NCI-H510A (cell line): ENCODE data around the gene ZSWIM9.

Experiments
- DNase-seq: peaks from one replicate; lab custom pipeline; 2025; lab: John Stamatoyannopoulos, UW

Gene ZSWIM9

DNA sequence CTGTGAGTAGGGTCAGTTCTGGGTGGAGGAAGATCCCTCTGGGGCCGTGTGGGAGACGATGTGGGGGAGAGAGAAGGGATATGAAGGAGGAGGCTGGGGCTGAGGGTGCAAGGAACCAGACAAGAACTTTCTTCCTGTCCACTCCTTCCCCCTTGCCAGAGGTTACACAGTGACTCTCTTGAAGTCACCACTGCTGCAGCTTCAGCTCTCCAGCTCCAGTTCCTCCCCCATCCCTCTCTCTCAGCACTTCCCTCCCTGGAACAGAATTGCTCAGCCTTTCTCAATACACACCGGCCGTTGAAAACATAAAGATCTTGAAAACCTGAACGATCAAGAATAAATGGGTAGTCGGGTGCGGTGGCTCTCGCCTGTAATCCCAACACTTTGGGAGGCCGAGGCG, 5.1 kb downstream of the ZSWIM9 start:
- no peak for DNase-seq

DNA sequence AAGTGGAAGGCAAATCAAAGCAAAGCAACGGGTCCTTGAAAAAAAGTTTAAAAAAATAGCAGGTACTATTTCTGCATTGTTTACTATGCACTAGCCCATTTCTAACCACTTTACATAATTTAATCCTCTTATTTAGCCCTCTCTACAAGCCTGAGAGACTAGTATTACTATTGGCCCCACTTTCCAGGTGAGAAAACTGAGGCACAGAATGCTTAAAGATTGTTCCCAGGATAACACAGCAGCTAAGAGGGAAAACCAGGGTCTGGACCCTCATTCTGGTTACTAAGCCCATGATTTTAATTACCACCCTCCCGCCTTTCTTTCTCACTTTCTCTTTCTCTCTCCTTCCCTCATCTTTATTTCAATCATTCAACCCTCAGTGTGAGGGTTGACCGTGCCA, 5.7 kb downstream of the ZSWIM9 start:
- DNase-seq, result no peak

DNA sequence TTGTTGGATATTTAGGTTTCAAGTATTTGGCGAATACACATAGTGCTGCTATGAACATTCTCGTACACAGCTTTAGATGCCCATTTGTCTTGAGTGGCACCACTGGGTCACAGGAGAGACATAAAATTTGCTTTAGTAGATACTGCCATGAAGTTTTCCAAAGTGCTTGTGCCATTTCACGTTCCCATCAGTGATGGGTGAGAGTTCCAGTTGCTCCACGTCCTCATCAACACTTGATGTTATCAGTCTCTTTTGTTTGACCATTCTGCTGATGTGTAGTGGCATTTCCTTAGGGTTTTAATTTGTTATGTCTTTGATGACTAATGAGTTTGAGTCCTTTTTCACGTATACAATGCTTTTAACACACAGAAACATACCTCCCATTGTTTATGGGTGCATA, 11.0 kb downstream of the ZSWIM9 start:
- no peak for DNase-seq

DNA sequence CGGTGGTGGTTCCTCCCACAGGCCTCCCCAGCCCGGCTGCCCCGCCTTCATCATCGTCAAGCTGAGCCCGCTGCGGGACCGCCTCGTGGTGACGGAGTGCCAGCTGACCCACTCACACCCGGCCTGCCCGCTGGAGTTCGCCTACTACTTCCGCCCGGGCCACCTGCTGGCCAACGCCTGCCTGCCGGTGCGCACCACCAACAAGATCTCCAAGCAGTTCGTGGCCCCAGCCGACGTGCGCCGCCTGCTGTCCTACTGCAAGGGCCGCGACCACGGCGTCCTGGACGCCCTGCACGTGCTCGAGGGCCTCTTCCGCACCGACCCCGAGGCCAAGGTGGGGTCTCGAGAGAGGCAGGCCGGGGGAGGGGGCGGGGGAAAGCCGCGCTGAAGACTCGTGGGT, 12.0 kb downstream of the ZSWIM9 start:
- no peak for DNase-seq

- no peak for DNase-seq
These were observed 12.9 kb downstream of the ZSWIM9 start for GRCh38 chr19:48183356-48183755.

DNA sequence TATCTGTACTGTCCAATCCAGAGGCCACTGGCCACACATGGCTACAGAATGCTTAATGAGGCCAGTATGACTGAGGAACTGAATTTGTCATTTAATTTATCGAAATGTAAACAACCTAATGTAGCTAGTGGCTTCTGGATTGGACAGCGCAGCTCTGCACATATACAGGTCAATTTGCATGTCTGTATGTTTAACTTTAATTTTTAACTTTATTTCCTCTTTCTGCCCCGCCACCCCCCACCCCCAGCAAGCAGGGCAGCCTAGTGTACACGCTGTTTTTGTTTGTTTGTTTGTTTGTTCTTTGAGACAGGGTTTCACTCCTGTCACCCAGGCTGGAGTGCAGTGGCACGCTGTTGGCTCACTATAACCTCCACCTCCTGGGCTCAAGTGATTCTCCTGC, 15.5 kb downstream of the ZSWIM9 start:
- no peak for DNase-seq

- DNase-seq, result no peak
These were observed 16.1 kb downstream of the ZSWIM9 start for GRCh38 chr19:48186541-48186991.

GRCh38 chr19:48190288-48190884, 19.9 kb downstream of the ZSWIM9 start:
- no peak for DNase-seq

DNA sequence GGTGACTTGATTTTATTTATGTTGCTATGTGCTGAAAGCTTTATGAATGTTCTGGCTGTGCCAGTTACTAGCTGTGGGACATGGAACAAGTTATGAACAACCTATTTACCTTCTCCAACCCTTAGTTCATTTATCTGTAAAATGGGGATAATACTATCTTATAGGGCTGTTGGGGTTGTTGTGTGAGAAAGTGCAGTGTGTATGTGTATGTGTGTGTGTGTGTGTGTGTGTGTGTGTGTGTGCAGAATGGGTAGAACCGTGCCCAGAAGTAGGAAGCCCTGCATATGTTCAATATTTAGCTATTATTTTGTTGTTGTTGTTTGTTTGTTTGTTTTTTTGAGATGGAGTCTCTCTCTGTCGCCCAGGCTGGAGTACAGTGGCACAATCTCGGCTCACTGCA, 20.4 kb downstream of the ZSWIM9 start:
- no peak for DNase-seq

DNA sequence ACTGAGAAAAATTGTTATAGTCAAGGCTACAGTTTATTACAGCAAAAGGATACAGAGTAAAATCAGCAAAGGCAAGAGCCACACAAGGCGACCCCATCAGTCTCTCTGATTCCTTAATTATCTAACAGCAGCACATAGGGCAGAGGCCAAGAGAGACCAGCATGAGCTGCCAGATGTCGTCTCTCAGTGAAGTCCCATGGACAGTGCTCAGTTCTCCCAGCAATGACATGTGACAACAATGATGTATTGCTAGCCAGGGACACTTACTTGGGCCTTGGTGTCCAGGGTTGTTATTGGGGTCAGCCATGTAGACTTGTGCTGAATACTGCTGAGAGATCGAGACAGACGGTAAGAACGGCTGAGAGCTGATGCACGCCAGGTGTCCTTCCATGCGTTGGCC, 22.3 kb downstream of the ZSWIM9 start:
- DNase-seq, result no peak

DNA sequence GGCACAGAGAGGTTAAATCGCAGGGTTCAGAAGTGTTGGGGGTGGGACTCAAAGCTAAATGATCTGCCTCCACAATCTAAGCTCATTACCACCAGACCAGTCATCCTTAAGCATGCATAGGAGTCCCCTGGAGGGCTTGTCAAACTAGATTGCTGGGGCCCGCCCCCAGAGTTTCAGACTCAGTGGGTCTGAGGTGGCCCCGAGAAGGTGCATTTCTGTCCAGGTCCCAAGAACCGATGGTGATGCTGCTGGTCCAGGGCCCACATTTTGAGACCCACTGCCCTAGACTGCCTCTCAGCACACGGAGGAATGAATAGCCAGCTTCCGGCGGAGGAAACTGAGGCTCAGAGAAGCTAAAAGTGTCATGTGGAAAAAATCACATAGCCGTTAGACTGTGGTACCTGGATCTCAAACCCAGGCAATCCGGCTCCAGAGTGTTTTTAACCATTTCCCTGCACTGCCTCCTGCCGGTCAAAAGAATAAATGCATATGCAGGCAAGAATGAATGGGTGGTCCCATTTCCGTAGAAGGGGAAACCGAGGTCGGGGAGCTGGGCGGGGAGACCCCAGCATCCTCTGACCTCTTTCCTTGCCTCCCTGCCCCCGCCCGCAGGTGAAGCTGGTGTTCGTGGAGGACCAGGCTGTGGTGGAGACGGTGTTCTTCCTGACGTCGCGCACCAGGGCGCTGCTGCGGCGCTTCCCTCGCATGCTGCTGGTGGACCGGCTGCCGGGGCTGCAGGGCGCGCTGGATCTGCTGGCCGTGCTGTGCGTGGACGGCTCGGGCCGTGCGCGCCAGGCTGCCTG, 23.8 kb downstream of the ZSWIM9 start:
- DNase-seq, result no peak

- DNase-seq, result no peak
These were observed 24.7 kb downstream of the ZSWIM9 start for GRCh38 chr19:48194844-48195830.

DNA sequence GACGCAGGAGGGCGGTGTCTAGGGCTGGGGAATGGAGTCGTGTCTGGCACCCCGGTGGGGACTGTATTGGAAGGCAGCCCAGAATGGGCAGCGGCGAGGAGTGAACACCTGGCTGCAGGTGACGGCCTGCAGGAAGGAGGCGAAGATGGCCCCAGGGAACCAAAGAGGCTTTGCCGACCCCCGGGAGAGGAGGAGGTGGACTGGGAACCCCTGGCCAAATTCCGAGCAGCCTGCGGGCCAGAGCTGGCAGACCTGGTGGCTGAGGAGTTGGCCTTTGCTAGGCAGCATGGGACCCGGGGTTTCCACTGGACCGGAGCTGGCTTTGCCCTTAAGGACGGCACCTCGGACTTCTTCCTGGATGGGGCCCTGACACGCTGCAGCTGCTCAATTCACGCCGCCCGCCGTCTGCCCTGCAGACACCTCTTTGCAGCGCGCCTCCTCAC, 25.9 kb downstream of the ZSWIM9 start:
- DNase-seq, result no peak

- no peak for DNase-seq
These were observed 26.6 kb downstream of the ZSWIM9 start for GRCh38 chr19:48196933-48197665.

- DNase-seq, result no peak
These were observed 32.8 kb downstream of the ZSWIM9 start for GRCh38 chr19:48203222-48203793.

DNA sequence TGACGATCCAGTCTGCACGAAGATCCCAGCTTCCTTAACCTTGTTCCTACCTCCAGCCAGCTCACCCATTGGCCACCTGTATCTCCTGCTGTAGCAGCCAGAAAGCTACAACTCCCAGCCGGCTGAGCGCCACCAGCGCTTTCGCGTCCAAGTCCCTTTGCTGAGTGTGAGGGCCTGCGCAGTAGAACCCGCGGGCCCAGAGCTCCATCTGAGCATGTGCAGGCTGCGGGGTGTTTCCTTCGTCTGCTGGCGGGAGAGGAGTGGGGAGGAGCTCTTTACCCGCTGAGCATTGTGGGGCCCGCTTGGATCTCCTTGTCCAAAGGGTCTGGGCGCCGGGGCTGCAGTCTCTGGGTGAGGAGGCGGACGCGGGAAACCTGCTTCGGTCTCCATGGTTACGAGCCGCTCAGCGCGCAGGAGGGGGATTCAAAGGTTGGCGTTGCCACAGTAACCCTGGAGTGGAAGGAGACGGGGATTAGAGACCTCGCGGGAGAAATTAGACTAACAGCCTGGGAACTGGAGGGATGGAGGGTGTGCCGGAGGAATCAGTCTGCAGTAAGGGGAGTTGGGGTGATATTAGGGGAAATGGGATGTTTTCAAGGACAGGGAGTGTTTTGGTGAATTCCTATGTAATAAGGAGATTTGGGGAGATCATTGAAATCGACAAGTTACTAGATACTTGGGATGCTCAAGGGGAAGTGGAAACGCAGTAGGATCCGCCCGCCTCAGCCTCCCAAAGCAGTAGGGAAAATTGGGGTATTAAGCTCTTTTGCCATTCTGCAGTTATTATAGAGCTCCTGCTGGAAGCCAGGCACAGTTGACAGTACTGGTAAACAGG, 33.5 kb downstream of the ZSWIM9 start:
- DNase-seq, result peak; percentile 97

DNA sequence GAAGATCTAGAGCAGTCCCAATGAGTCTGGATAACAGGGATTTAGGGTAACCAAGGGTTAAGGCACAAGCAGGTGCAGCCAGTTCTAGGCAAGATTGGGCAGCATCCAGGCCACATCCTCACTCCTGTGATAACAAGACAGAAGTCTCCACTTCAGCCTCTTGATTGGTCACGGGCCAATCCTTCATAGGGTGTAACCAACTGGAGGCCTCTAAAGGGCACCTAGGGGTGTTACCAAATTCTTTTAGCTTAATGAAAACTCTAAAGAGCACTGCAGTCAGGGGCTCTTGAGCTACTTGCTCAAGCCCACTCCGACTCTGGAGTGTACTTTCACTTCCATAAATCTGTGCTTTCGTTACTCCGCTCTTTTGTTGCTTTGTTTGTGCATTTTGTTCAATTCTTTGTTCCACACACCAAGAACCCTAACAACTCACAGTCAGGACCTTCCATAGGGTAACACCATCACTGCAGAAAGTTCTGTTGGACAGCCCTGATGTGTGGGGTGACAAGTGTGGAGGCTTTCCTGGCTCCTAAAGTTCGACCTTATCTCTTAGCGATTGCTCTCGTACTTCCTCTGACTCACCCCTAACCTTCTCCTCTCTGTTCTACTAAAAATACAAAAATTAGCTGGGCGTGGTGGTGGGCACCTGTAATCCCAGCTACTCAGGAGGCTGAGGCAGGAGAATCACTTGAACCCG, 36.1 kb downstream of the ZSWIM9 start:
- DNase-seq, result no peak

- DNase-seq, result no peak
These were observed 39.5 kb downstream of the ZSWIM9 start for GRCh38 chr19:48210005-48210404.

DNA sequence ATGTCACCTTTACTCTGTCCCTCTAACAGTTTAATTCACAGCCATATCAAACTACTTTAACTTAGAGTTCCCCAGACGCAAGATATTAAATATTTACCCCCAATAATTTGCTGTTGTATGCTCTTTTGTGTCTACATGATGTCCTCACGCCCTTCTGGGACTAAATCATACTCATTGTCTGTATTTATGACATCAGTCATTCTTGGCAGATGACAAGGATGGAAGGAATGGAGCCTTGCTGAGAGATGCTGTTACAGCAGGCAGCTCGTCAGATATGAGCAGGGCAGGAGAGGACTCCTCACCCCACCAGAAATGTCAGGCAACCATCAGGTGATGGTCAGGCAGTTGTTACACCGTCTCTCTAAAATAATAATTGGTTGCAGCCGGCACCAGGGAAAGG, 43.5 kb downstream of the ZSWIM9 start:
- no peak for DNase-seq

DNA sequence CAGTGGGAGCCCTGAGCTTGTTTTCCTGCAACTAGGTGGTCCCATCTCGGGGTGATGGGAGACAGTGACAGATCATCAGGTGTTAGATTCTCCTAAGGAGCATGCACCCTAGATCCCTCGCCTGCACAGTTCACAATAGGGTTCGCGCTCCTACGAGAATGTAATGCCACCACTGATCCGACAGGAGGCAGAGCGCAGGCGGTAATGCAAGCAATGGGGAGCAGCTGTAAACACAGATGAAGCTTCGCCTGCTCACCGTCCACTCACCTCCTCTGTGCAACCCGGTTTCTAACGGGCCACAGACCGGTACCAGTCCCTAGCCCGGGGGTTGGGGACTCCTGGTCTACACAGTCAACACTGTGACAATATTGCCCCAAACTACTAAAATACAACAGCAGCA, 46.5 kb downstream of the ZSWIM9 start:
- no peak for DNase-seq
